Liver (tissue), 9 donors: ENCODE data around the gene COL8A2. TPM values are rescaled to one million over a fixed set of nuclear protein-coding genes. Genes with fewer than 3 reads are reported as not detected.
A peak's percentile ranks its signal among the peaks of the same experiment; 100 is the strongest.

Source experiments
- DNase-seq: peaks from one replicate; pipeline ENCODE4 v3.0.0-alpha.2; 2017; ENCODE audit warnings: low spot score
- H3K27ac ChIP-seq, 2 donors: one replicate each; pipeline ENCODE4 v1.7.0; 2013; ENCODE audit warnings: inconsistent platforms in 2 of 2, low read length in 2 of 2, control low read depth in 1 of 2, low read depth in 1 of 2, mild to moderate bottlenecking in 1 of 2
- H3K27me3 ChIP-seq, 4 donors: one replicate each; pipeline versions ENCODE4 v1.6.1 to v1.7.0; 2013; ENCODE audit warnings: low read length in 3 of 4, inconsistent platforms in 1 of 4, mild to moderate bottlenecking in 1 of 4, moderate library complexity in 1 of 4; ENCODE audit not compliant: control insufficient read depth in 4 of 4, insufficient read depth in 4 of 4
- H3K36me3 ChIP-seq, 4 donors: one replicate each; pipeline versions ENCODE4 v1.6.1 to v1.7.0; 2013; ENCODE audit warnings: low read length in 3 of 4, mild to moderate bottlenecking in 3 of 4, low read depth in 1 of 4, moderate library complexity in 1 of 4; ENCODE audit not compliant: control insufficient read depth in 4 of 4, insufficient read depth in 3 of 4
- H3K4me1 ChIP-seq, 4 donors: one replicate each; pipeline versions ENCODE4 v1.6.1 to v1.7.0; 2013; ENCODE audit warnings: low read length in 3 of 4, mild to moderate bottlenecking in 3 of 4, moderate library complexity in 1 of 4; ENCODE audit not compliant: control insufficient read depth in 4 of 4, insufficient read depth in 4 of 4
- H3K4me3 ChIP-seq, 3 donors: one replicate each; pipeline versions ENCODE4 v1.6.1 to v1.7.0; 2013; ENCODE audit warnings: low read length in 3 of 3, control low read depth in 1 of 3, low read depth in 1 of 3, mild to moderate bottlenecking in 1 of 3
- H3K9ac ChIP-seq, 2 donors: one replicate each; pipeline ENCODE4 v1.7.0; 2013; ENCODE audit warnings: low read length in 2 of 2, mild to moderate bottlenecking in 2 of 2, moderate library complexity in 2 of 2, control low read depth in 1 of 2, low read depth in 1 of 2
- H3K9me3 ChIP-seq, 4 donors: one replicate each; pipeline versions ENCODE4 v1.6.1 to v1.7.0; 2013; ENCODE audit warnings: low read length in 3 of 4; ENCODE audit not compliant: control insufficient read depth in 4 of 4
- ATF3 ChIP-seq: IDR thresholded peaks from 2 replicates; pipeline ENCODE4 v1.6.1; 2016; ENCODE audit warnings: antibody characterized with exemption
- CTCF ChIP-seq: fragments of 150-350 bp; IDR thresholded peaks from 2 replicates; pipeline ENCODE4 v1.5.1; 2017; ENCODE audit warnings: improper control_type of control experiment, low read depth, low read length; ENCODE audit not compliant: missing input control
- EGR1 ChIP-seq, 2 donors: IDR thresholded peaks; 2 replicates each; pipeline ENCODE4 v1.6.1; 2016 to 2018; ENCODE audit warnings: antibody characterized with exemption in 2 of 2, low read depth in 2 of 2
- HNF4G ChIP-seq: IDR thresholded peaks from 2 replicates; pipeline ENCODE4 v1.6.1; 2016; ENCODE audit warnings: antibody characterized with exemption
- JUND ChIP-seq, 2 donors: IDR thresholded peaks; 2 replicates each; pipeline ENCODE4 v1.6.1; 2016; ENCODE audit warnings: antibody characterized with exemption in 2 of 2
- MAX ChIP-seq: IDR thresholded peaks from 2 replicates; pipeline ENCODE4 v1.6.1; 2016; ENCODE audit warnings: antibody characterized with exemption
- NR2F2 ChIP-seq: IDR thresholded peaks from 2 replicates; pipeline ENCODE4 v1.6.1; 2016; ENCODE audit warnings: antibody characterized with exemption
- RAD21 ChIP-seq, 2 donors: IDR thresholded peaks; 2 replicates each; pipeline ENCODE4 v1.6.1; 2016; ENCODE audit warnings: antibody characterized with exemption in 2 of 2, mild to moderate bottlenecking in 2 of 2
- REST ChIP-seq: IDR thresholded peaks from 2 replicates; pipeline ENCODE4 v1.6.1; 2016; ENCODE audit warnings: antibody characterized with exemption, mild to moderate bottlenecking
- SP1 ChIP-seq: IDR thresholded peaks from 2 replicates; pipeline ENCODE4 v1.6.1; 2018; ENCODE audit warnings: antibody characterized with exemption, mild to moderate bottlenecking
- TAF1 ChIP-seq: conservative IDR thresholded peaks from 2 replicates; pipeline ENCODE4 v1.6.1; 2016; ENCODE audit warnings: antibody characterized with exemption, mild to moderate bottlenecking
- YY1 ChIP-seq: IDR thresholded peaks from 2 replicates; pipeline ENCODE4 v1.6.1; 2016; ENCODE audit warnings: antibody characterized with exemption, mild to moderate bottlenecking
- WGBS: extraction: QIAGEN DNeasy Blood & Tissue Kit; methylation state at CpG from one replicate; pipeline ENCODE4 v1.1.7; 2013; 5-methylcytosine and 5-hydroxymethylcytosine counted together
- polyA plus RNA-seq, 2 donors: library from polyadenylated mRNA; stranded (reverse) in 1 of 2; unstranded in 1 of 2; fragments of 200-250 nt in 1 of 2; fragments of >200 nt in 1 of 2; fragmentation: Nextera tagmentation in 1 of 2; extraction: Ambion mirVana in 1 of 2; gene quantifications; one replicate each; pipeline versions ENCODE4 v1.2.1 to v1.2.3, GENCODE V29; 2013 to 2015
- total RNA-seq, 2 donors: library from RNA; depleted of rRNA; stranded (reverse); fragments of >200 nt; gene quantifications; one replicate each; pipeline ENCODE4 v1.2.3, GENCODE V29; 2014
- donor health status: healthy.
- donor health status: healthy.
- donor health status: healthy.
- donor health status: healthy.
- donor health status: healthy.

Gene COL8A2
- total and polyA plus RNA-seq, 4 donors, result 0.04 to 0.47 (median 0.35) TPM

- peak; percentile 27 for TF ChIP-seq REST
- TF ChIP-seq CTCF, result peak; percentile 97
- TF ChIP-seq YY1, result peak; percentile 91
- TF ChIP-seq MAX, result no peak
- TF ChIP-seq SP1, result peak; percentile 37
- TF ChIP-seq TAF1, result no peak
- TF ChIP-seq EGR1 (IDR thresholded peaks at IDR 0.05; ENCODE audit: low read depth in 2 of 2), result no peak
- TF ChIP-seq JUND (IDR thresholded peaks at IDR 0.05), result no peak
- TF ChIP-seq ATF3, result no peak
Measured at GRCh38 chr1:36088577-36089392, 36.2 kb downstream of the COL8A2 start, which contains the start of gene ADPRS (continued).

GRCh38 chr1:36088265-36088576 is 36.8 kb downstream of the COL8A2 start:
- Histone ChIP-seq H3K27me3 (no peaks in the 10 kb centered on the region), H3K9ac (peak overlapping the region in 1 of 2 donors; percentile 33), H3K36me3 (peaks cover 3 to 16% (median 15%) of the 10 kb centered on the region in 4 donors), H3K27ac (peak overlapping the region; percentile 79 to 87), H3K4me3 (peak overlapping the region; percentile 35 to 95 (median 79)), H3K9me3 (no peaks in the 10 kb centered on the region), H3K4me1 (peaks cover 8 to 15% (median 11%) of the 10 kb centered on the region in 4 donors)
- no peak for DNase-seq
- WGBS, result 39% methylated on average over 8 of the region's 8 CpGs
- TF ChIP-seq YY1, result no peak
- TF ChIP-seq ATF3, result no peak
- no peak for TF ChIP-seq RAD21 (IDR thresholded peaks at IDR 0.05)
- TF ChIP-seq SP1, result no peak
- no peak for TF ChIP-seq MAX
- no peak for TF ChIP-seq HNF4G
- TF ChIP-seq TAF1, result no peak
- TF ChIP-seq NR2F2, result no peak
